Hepatocyte (in vitro differentiated cells): Measurements from ENCODE around the gene NPTXR.

Experiments used
- CTCF ChIP-seq: fragments of 200-600 bp; sonication (generic); IDR thresholded peaks from 2 replicates; pipeline ENCODE4 v1.5.1; 2016; ENCODE audit warnings: antibody characterized with exemption, mild to moderate bottlenecking; ENCODE audit not compliant: poor library complexity
- EZH2 ChIP-seq: fragments of 200-600 bp; sonication (generic); IDR thresholded peaks from 2 replicates; pipeline ENCODE4 v1.6.1; 2016; ENCODE audit warnings: antibody characterized with exemption, mild to moderate bottlenecking, borderline replicate concordance
- EZH2phosphoT487 ChIP-seq: fragments of 200-600 bp; sonication (generic); IDR thresholded peaks from one replicate; pipeline ENCODE4 v1.6.1; 2018; ENCODE audit warnings: antibody characterized with exemption, mild to moderate bottlenecking, low read depth, moderate library complexity; ENCODE audit not compliant: unreplicated experiment, severe bottlenecking

- TF ChIP-seq CTCF (no peak), EZH2 (no peak), EZH2phosphoT487 (no peak)
Measured at GRCh38 chr22:38861170-38861876, 17.5 kb upstream of the NPTXR start.
